Nephron progenitor cell (in vitro differentiated cells): Measurements from ENCODE around the gene PKP3.

Source experiments
- DNase-seq: peaks from one replicate; pipeline ENCODE4 v3.0.0; 2021
- H3K27ac Mint-ChIP-seq: 2 replicates; pipeline ENCODE4 v1.8.0; 2021; ENCODE audit warnings: mild to moderate bottlenecking, moderate library complexity, mixed read lengths
- H3K27me3 Mint-ChIP-seq: 2 replicates; pipeline ENCODE4 v1.8.0; 2021; ENCODE audit warnings: mild to moderate bottlenecking, low read depth, mixed read lengths; ENCODE audit not compliant: poor library complexity
- H3K36me3 Mint-ChIP-seq: 2 replicates; pipeline ENCODE4 v1.8.0; 2021; ENCODE audit warnings: low read depth, mixed read lengths
- H3K4me1 Mint-ChIP-seq: 2 replicates; pipeline ENCODE4 v1.8.0; 2021; ENCODE audit warnings: mixed read lengths
- H3K4me3 Mint-ChIP-seq: 2 replicates; pipeline ENCODE4 v1.8.0; 2021; ENCODE audit warnings: mild to moderate bottlenecking, moderate library complexity, mixed read lengths
- H3K9me3 Mint-ChIP-seq: 2 replicates; pipeline ENCODE4 v1.8.0; 2021; ENCODE audit warnings: mild to moderate bottlenecking, moderate library complexity, mixed read lengths
- CTCF ChIP-seq: fragments of 200-600 bp; sonication (generic); IDR thresholded peaks from 2 replicates; pipeline ENCODE4 v1.5.0; 2021; ENCODE audit warnings: antibody characterized with exemption

PKP3 gene

GRCh38 chr11:413120-414081 is 19.4 kb downstream of the PKP3 start:
- no peak for TF ChIP-seq CTCF
- no peak overlapping the region for H3K4me3 Mint-ChIP-seq
- H3K27ac Mint-ChIP-seq: no peak overlapping the region
- peak; percentile 6 for DNase-seq
- H3K27me3 Mint-ChIP-seq: peaks cover 50% of the 10 kb centered on the region
- H3K9me3 Mint-ChIP-seq: no peaks in the 10 kb centered on the region
- H3K36me3 Mint-ChIP-seq: no peaks in the 10 kb centered on the region
- peaks cover 17% of the 10 kb centered on the region for H3K4me1 Mint-ChIP-seq

- H3K9me3 Mint-ChIP-seq: no peaks in the 10 kb centered on the region
- TF ChIP-seq CTCF: no peak
- no peak for DNase-seq
- no peak overlapping the region for H3K4me3 Mint-ChIP-seq
- H3K4me1 Mint-ChIP-seq: peaks cover 20% of the 10 kb centered on the region
- H3K27ac Mint-ChIP-seq: no peak overlapping the region
- peaks cover 56% of the 10 kb centered on the region for H3K27me3 Mint-ChIP-seq
- no peaks in the 10 kb centered on the region for H3K36me3 Mint-ChIP-seq
Observed at GRCh38 chr11:414318-414857, 20.4 kb downstream of the PKP3 start.

- no peaks in the 10 kb centered on the region for H3K36me3 Mint-ChIP-seq
- peak overlapping the region; percentile 72 for H3K4me3 Mint-ChIP-seq
- peaks cover 20% of the 10 kb centered on the region for H3K4me1 Mint-ChIP-seq
- H3K9me3 Mint-ChIP-seq: no peaks in the 10 kb centered on the region
- no peak for TF ChIP-seq CTCF
- peaks cover 59% of the 10 kb centered on the region for H3K27me3 Mint-ChIP-seq
- no peak overlapping the region for H3K27ac Mint-ChIP-seq
- no peak for DNase-seq
Observed at GRCh38 chr11:415640-416041, 21.6 kb downstream of the PKP3 start.

GRCh38 chr11:416051-416756 is 22.2 kb downstream of the PKP3 start:
- H3K9me3 Mint-ChIP-seq: no peaks in the 10 kb centered on the region
- H3K27ac Mint-ChIP-seq: no peak overlapping the region
- no peaks in the 10 kb centered on the region for H3K36me3 Mint-ChIP-seq
- H3K27me3 Mint-ChIP-seq: peaks cover 59% of the 10 kb centered on the region
- no peak for TF ChIP-seq CTCF
- peaks cover 20% of the 10 kb centered on the region for H3K4me1 Mint-ChIP-seq
- H3K4me3 Mint-ChIP-seq: peak overlapping the region; percentile 72
- no peak for DNase-seq

GRCh38 chr11:416757-417621 is 23.0 kb downstream of the PKP3 start:
- H3K27ac Mint-ChIP-seq: no peak overlapping the region
- H3K27me3 Mint-ChIP-seq: peaks cover 64% of the 10 kb centered on the region
- TF ChIP-seq CTCF: no peak
- no peaks in the 10 kb centered on the region for H3K9me3 Mint-ChIP-seq
- H3K4me3 Mint-ChIP-seq: no peak overlapping the region
- peak; percentile 53 for DNase-seq
- no peaks in the 10 kb centered on the region for H3K36me3 Mint-ChIP-seq
- peaks cover 20% of the 10 kb centered on the region for H3K4me1 Mint-ChIP-seq
